SK-N-SH (cell line): Measurements from ENCODE around the gene KRTAP1-3. TPM values are rescaled to one million over a fixed set of nuclear protein-coding genes. Genes with fewer than 3 reads are reported as not detected.

Experiments
- CTCF ChIA-PET: fragments of 300-600, 350-600 bp; formaldehyde crosslinking; extraction: SDS; loops from one replicate; lab custom pipeline; 2021; lab: Yijun Ruan, JAX
- POLR2A ChIA-PET: fragments of 350-600 bp; sonication (Branson Sonifier 250); formaldehyde crosslinking; extraction: SDS; loops from one replicate; lab custom pipeline; 2020; ENCODE audit warnings: antibody characterized with exemption, inconsistent platforms; lab: Yijun Ruan, JAX
- DNase-seq: peaks from one replicate; pipeline ENCODE4 v3.0.0; 2012
- H2AFZ ChIP-seq: fragments of 200-600 bp; sonication (generic); 2 replicates; pipeline ENCODE4 v1.8.1; 2016; ENCODE audit warnings: antibody characterized with exemption, mild to moderate bottlenecking, low read depth
- H3F3A ChIP-seq: fragments of 200-600 bp; sonication (generic); replicated peaks from 2 replicates; pipeline ENCODE3; 2016; ENCODE audit warnings: antibody characterized with exemption, mild to moderate bottlenecking; ENCODE audit not compliant: insufficient read depth
- H3K27ac ChIP-seq, 2 experiments: fragments of 200-500 bp in 1 of 2; fragments of 200-600 bp in 1 of 2; sonication (Bioruptor generic) in 1 of 2; sonication (generic), shearing (Covaris generic) in 1 of 2; 2 replicates each; pipeline versions ENCODE4 v1.5.1 to v1.6.1; 2014 to 2016; ENCODE audit warnings: low read depth in 2 of 2, inconsistent platforms in 1 of 2, low read length in 1 of 2, mild to moderate bottlenecking in 1 of 2, mixed read lengths in 1 of 2
- H3K27me3 ChIP-seq: fragments of 200-600 bp; sonication (generic), shearing (Covaris generic); 2 replicates; pipeline ENCODE4 v1.6.1; 2016; ENCODE audit warnings: mixed run types; ENCODE audit not compliant: insufficient read depth
- H3K36me3 ChIP-seq, 2 experiments: fragments of 200-500 bp in 1 of 2; fragments of 200-600 bp in 1 of 2; sonication (Bioruptor generic) in 1 of 2; sonication (generic) in 1 of 2; replicated peaks in 1 of 2; 2 replicates each; pipeline versions ENCODE3 to v1.5.1; 2014 to 2016; ENCODE audit warnings: low read length in 1 of 2, mild to moderate bottlenecking in 1 of 2; ENCODE audit not compliant: insufficient read depth in 2 of 2, control insufficient read depth in 1 of 2
- H3K4me1 ChIP-seq, 2 experiments: fragments of 200-500 bp in 1 of 2; fragments of 200-600 bp in 1 of 2; sonication (Bioruptor generic) in 1 of 2; sonication (generic), shearing (Covaris generic) in 1 of 2; 2 replicates each; pipeline versions ENCODE4 v1.5.1 to v1.6.1; 2014 to 2016; ENCODE audit warnings: low read depth in 1 of 2, low read length in 1 of 2, mixed run types in 1 of 2; ENCODE audit not compliant: insufficient read depth in 2 of 2, control insufficient read depth in 1 of 2
- H3K4me2 ChIP-seq: fragments of 200-600 bp; sonication (generic), shearing (Covaris generic); 2 replicates; pipeline ENCODE4 v1.6.1; 2017; ENCODE audit warnings: mixed run types
- H3K4me3 ChIP-seq, 2 experiments: fragments of 200-500 bp in 1 of 2; fragments of 200-600 bp in 1 of 2; sonication (Bioruptor generic) in 1 of 2; sonication (generic), shearing (Covaris generic) in 1 of 2; 2 replicates each; pipeline versions ENCODE4 v1.5.1 to v1.8.1; 2014 to 2016; ENCODE audit warnings: low read depth in 2 of 2, inconsistent platforms in 1 of 2, low read length in 1 of 2, mild to moderate bottlenecking in 1 of 2, mixed read lengths in 1 of 2, moderate library complexity in 1 of 2
- H3K79me2 ChIP-seq: fragments of 200-600 bp; sonication (generic); 2 replicates; pipeline ENCODE4 v1.8.1; 2017; ENCODE audit warnings: mild to moderate bottlenecking; ENCODE audit not compliant: insufficient read depth
- H3K9ac ChIP-seq: fragments of 200-600 bp; sonication (generic); 2 replicates; pipeline ENCODE4 v1.6.1; 2017; ENCODE audit warnings: mixed run types
- H3K9me2 ChIP-seq: fragments of 200-600 bp; sonication (generic); 2 replicates; pipeline ENCODE4 v1.6.1; 2017; ENCODE audit warnings: mixed run types
- H3K9me3 ChIP-seq: fragments of 200-600 bp; sonication (generic); 2 replicates; pipeline ENCODE4 v1.6.1; 2017; ENCODE audit warnings: mixed run types, mild to moderate bottlenecking, moderate library complexity
- H4K20me1 ChIP-seq: fragments of 200-600 bp; sonication (generic); 2 replicates; pipeline ENCODE4 v1.6.1; 2017; ENCODE audit warnings: mild to moderate bottlenecking, mixed run types; ENCODE audit not compliant: insufficient read depth
- CHD2 ChIP-seq: fragments of 150-350 bp; IDR thresholded peaks from 2 replicates; pipeline ENCODE4 v1.6.1; 2018; ENCODE audit warnings: low read length; ENCODE audit not compliant: partially characterized antibody
- EP300 ChIP-seq, 2 experiments: IDR thresholded peaks; 2 replicates each; pipeline versions ENCODE4 v1.4.0 to v1.6.1; 2012; ENCODE audit warnings: borderline replicate concordance in 1 of 2, low read depth in 1 of 2, low read length in 1 of 2
- EZH2phosphoT487 ChIP-seq: fragments of 200-600 bp; sonication (generic); IDR thresholded peaks from 2 replicates; pipeline ENCODE4 v1.6.1; 2017; ENCODE audit warnings: low read depth, mixed run types, mild to moderate bottlenecking, antibody characterized with exemption, moderate library complexity, borderline replicate concordance
- FOSL2 ChIP-seq: IDR thresholded peaks from 2 replicates; pipeline ENCODE4 v1.4.0; 2012; ENCODE audit warnings: low read depth, mild to moderate bottlenecking, moderate library complexity, borderline replicate concordance
- FOXM1 ChIP-seq: IDR thresholded peaks from 2 replicates; pipeline ENCODE4 v1.4.0; 2012; ENCODE audit warnings: low read depth, mild to moderate bottlenecking
- NFIC ChIP-seq: IDR thresholded peaks from 2 replicates; pipeline ENCODE4 v1.4.0; 2012; ENCODE audit warnings: borderline replicate concordance
- RAD21 ChIP-seq: IDR thresholded peaks from 2 replicates; pipeline ENCODE4 v1.6.1; 2012; ENCODE audit warnings: mild to moderate bottlenecking, low read length
- RFX5 ChIP-seq: IDR thresholded peaks from 2 replicates; pipeline ENCODE4 v1.6.1; 2012; ENCODE audit warnings: mild to moderate bottlenecking, improper control_type of control experiment, low read length
- TCF12 ChIP-seq: IDR thresholded peaks from 2 replicates; pipeline ENCODE4 v1.4.0; 2012
- TEAD4 ChIP-seq: IDR thresholded peaks from 2 replicates; pipeline ENCODE4 v1.4.0; 2012; ENCODE audit warnings: mild to moderate bottlenecking, borderline replicate concordance; ENCODE audit not compliant: insufficient read depth
- WGBS: methylation state at CpG from one replicate; pipeline ENCODE4 v1.1.6; 2017; ENCODE audit warnings: low lambda C conversion rate; 5-methylcytosine and 5-hydroxymethylcytosine counted together
- polyA plus RNA-seq, 3 experiments: library from polyadenylated mRNA; depleted of rRNA; stranded (reverse); fragments of >200 nt; gene quantifications; 2 replicates each; pipeline ENCODE4 v1.2.3, GENCODE V29; 2012
- TF ChIP-seq, protein P1 (sequence below): IDR thresholded peaks from 2 replicates; pipeline ENCODE4 v1.4.0; 2012; ENCODE audit warnings: low read depth
- TF ChIP-seq, protein P2 (sequence below): IDR thresholded peaks from 2 replicates; pipeline ENCODE4; 2012
- TF ChIP-seq, protein P3 (sequence below): IDR thresholded peaks from 2 replicates; pipeline ENCODE4 v1.6.1; 2012; ENCODE audit warnings: mild to moderate bottlenecking, low read depth, low read length, moderate library complexity
- TF ChIP-seq, protein P4 (sequence below): fragments of 150-350 bp; IDR thresholded peaks from 2 replicates; pipeline ENCODE4 v1.6.1; 2017; ENCODE audit warnings: antibody characterized with exemption, low read length, low read depth, borderline replicate concordance

KRTAP1-3 gene
- polyA plus RNA-seq, 1 of the 3 experiments (the other 2 are of a cell fraction) = not detected

DNA sequence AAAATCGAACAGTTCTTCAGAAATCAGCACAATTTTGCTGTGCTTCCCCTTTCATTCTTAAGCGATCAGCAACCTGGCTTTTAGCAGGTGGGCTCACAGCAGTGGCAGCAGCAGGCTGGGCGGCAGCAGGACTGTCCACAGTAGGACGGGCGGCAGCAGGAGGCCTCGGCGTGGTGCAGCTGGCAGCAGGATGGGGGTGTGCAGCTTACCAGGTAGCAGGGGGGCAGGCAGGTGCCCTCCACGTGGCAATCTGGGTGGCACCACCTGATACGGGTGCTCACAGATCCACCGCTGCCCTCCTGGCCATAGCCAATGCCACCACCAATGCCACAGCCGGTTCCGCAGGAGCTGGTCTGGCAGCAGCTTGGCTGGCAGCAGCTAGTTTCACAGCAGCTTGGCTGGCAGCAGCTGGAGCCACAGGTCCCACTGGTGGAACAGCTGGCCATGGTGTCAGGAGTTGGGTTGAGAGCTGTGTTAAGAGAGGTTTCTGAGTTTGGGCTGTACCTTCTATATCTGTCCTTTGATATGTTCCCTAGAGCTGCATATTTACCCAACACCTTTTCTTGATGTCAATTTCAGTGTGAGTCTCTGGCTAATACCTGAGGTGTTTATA lies 4.9 kb downstream of the KRTAP1-3 start, which contains the start of gene KRTAP1-4:
Gene KRTAP1-4 (minus strand): TSS at position 563 of the 613 bp plus-strand sequence. CDS start 117 bp downstream, at position 446.
- no peak within 1 kb of the TSS for H3K9ac ChIP-seq

More for the DNA sequence above, 4.9 kb downstream of the KRTAP1-3 start, which contains the start of gene KRTAP1-4:
- Histone ChIP-seq H3K79me2 (no peaks in the 10 kb centered on the region), H3K4me3 (no peak within 1 kb of the TSS), H3F3A (no peaks in the 10 kb centered on the region), H3K4me2 (no peak within 1 kb of the TSS), H4K20me1 (no peaks in the 10 kb centered on the region), H3K9me3 (no peaks in the 10 kb centered on the region), H3K9me2 (no peaks in the 10 kb centered on the region), H3K36me3 (no peaks in the 10 kb centered on the region), H3K27ac (no peak within 1 kb of the TSS), H3K4me1 (no peaks in the 10 kb centered on the region), H2AFZ (no peak within 1 kb of the TSS), H3K27me3 (peaks cover 48% of the 10 kb centered on the region)
- no peak for DNase-seq
- CTCF ChIA-PET = interaction anchor here (0.8 to 1.6 kb wide), 2 partner anchors 227 to 299 kb away, joined by 3 to 4 read pairs; no protein-coding TSS in a partner anchor
- TF ChIP-seq FOSL2 (no peak), RFX5 (no peak), NFIC (no peak), FOXM1 (no peak), CHD2 (no peak), TCF12 (no peak), RAD21 (no peak), EZH2phosphoT487 (no peak), EP300 (IDR thresholded peaks at IDR 0.05; ENCODE audit: borderline replicate concordance in 1 of 2, low read depth in 1 of 2, low read length in 1 of 2) (no peak), TEAD4 (no peak)
- TF ChIP-seq, protein P1, sequence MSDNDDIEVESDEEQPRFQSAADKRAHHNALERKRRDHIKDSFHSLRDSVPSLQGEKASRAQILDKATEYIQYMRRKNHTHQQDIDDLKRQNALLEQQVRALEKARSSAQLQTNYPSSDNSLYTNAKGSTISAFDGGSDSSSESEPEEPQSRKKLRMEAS = no peak
- TF ChIP-seq, protein P2, sequence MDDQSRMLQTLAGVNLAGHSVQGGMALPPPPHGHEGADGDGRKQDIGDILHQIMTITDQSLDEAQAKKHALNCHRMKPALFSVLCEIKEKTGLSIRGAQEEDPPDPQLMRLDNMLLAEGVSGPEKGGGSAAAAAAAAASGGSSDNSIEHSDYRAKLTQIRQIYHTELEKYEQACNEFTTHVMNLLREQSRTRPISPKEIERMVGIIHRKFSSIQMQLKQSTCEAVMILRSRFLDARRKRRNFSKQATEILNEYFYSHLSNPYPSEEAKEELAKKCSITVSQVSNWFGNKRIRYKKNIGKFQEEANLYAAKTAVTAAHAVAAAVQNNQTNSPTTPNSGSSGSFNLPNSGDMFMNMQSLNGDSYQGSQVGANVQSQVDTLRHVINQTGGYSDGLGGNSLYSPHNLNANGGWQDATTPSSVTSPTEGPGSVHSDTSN = no peak
- TF ChIP-seq, protein P3, sequence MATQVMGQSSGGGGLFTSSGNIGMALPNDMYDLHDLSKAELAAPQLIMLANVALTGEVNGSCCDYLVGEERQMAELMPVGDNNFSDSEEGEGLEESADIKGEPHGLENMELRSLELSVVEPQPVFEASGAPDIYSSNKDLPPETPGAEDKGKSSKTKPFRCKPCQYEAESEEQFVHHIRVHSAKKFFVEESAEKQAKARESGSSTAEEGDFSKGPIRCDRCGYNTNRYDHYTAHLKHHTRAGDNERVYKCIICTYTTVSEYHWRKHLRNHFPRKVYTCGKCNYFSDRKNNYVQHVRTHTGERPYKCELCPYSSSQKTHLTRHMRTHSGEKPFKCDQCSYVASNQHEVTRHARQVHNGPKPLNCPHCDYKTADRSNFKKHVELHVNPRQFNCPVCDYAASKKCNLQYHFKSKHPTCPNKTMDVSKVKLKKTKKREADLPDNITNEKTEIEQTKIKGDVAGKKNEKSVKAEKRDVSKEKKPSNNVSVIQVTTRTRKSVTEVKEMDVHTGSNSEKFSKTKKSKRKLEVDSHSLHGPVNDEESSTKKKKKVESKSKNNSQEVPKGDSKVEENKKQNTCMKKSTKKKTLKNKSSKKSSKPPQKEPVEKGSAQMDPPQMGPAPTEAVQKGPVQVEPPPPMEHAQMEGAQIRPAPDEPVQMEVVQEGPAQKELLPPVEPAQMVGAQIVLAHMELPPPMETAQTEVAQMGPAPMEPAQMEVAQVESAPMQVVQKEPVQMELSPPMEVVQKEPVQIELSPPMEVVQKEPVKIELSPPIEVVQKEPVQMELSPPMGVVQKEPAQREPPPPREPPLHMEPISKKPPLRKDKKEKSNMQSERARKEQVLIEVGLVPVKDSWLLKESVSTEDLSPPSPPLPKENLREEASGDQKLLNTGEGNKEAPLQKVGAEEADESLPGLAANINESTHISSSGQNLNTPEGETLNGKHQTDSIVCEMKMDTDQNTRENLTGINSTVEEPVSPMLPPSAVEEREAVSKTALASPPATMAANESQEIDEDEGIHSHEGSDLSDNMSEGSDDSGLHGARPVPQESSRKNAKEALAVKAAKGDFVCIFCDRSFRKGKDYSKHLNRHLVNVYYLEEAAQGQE = no peak
- TF ChIP-seq, protein P4, sequence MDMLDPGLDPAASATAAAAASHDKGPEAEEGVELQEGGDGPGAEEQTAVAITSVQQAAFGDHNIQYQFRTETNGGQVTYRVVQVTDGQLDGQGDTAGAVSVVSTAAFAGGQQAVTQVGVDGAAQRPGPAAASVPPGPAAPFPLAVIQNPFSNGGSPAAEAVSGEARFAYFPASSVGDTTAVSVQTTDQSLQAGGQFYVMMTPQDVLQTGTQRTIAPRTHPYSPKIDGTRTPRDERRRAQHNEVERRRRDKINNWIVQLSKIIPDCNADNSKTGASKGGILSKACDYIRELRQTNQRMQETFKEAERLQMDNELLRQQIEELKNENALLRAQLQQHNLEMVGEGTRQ = no peak
- POLR2A ChIA-PET = no interaction called here
- WGBS = 5% methylated on average over 7 of the region's 12 CpGs
